ENCODE results near the gene MAP1LC3C. TPM values are rescaled to one million over a fixed set of nuclear protein-coding genes. Genes with fewer than 3 reads are reported as not detected.

Gene MAP1LC3C
- total and polyA plus RNA-seq, 9 of the 15 experiments (the other 6 are each of a cell fraction or from before 2014, with no cell fraction given), result not detected

- H3K9me3 ChIP-seq (replicated peaks; ENCODE audit: control insufficient read depth, insufficient read depth, low read depth, low read length), result no peaks in the 10 kb centered on the region
- no peak overlapping the region for H2AFZ ChIP-seq (ENCODE audit: low read depth, low read length)
- no peaks in the 10 kb centered on the region for H3K79me2 ChIP-seq (ENCODE audit: control insufficient read depth, insufficient read depth, low read length)
- H3K27ac ChIP-seq (ENCODE audit: extremely low read depth, low read depth, low read length), result no peak overlapping the region
- no peak overlapping the region for H3K4me2 ChIP-seq (ENCODE audit: insufficient read depth, low read length)
- intact Hi-C loops (cut with micrococcal nuclease) (no loop called here), in situ Hi-C loops (cut with MboI) (no loop called here)
- ChIA-PET POLR2A (no interaction called here), CTCF (ENCODE audit: low intra/inter-chr PET ratio) (no interaction called here)
- FAIRE-seq (no peak), DNase-seq (ENCODE audit: extremely low read depth in 1 of 4, low spot score in 3 of 4) (no peak), ATAC-seq (no peak)
- peaks cover 22 to 30% of the 10 kb centered on the region in 2 experiments; a peak in 4 of 5 replicates for H3K27me3 ChIP-seq (ENCODE audit: control insufficient read depth in 2 of 2, insufficient read depth in 2 of 2, low read length in 2 of 2)
- no peaks in the 10 kb centered on the region; a peak in 1 of 5 replicates for H3K4me1 ChIP-seq (replicated peaks in 1 of 2; ENCODE audit: control insufficient read depth in 2 of 2, insufficient read depth in 2 of 2, low read length in 2 of 2)
- WGBS (ENCODE audit: insufficient coverage, low coverage, missing lambda C conversion rate), result 0% methylated on average over 1 of the region's 1 CpG
- no peaks in the 10 kb centered on the region for H3K36me3 ChIP-seq (ENCODE audit: control insufficient read depth, insufficient read depth, low read length)
- H3K9me1 ChIP-seq (ENCODE audit: control insufficient read depth, insufficient read depth, low read length), result no peaks in the 10 kb centered on the region
- BruUV-seq (replicated peaks), result no TSS peak
- no peak overlapping the region for H3K4me3 ChIP-seq
- H4K20me1 ChIP-seq (replicated peaks; ENCODE audit: control insufficient read depth, insufficient read depth, low read length), result no peaks in the 10 kb centered on the region
- no peak overlapping the region for H3K9ac ChIP-seq (ENCODE audit: insufficient read depth in 1 of 2, low read depth in 2 of 2, low read length in 2 of 2)
- TF ChIP-seq ELF1 (tag; IDR thresholded peaks at IDR 0.05) (no peak), THAP12 (CRISPR knock-in tag; IDR thresholded peaks at IDR 0.05) (no peak), CREBBP (IDR thresholded peaks at IDR 0.05; ENCODE audit: low read depth, low read length) (no peak), GMEB1 (CRISPR knock-in tag; IDR thresholded peaks at IDR 0.05) (no peak), NUFIP1 (IDR thresholded peaks at IDR 0.05; ENCODE audit: partially characterized antibody) (no peak), TAF9B (IDR thresholded peaks at IDR 0.05; ENCODE audit: partially characterized antibody) (no peak), JUN (IDR thresholded peaks at IDR 0.05; ENCODE audit: borderline replicate concordance, low read depth, low read length) (no peak), JUN (CRISPR knock-in tag; IDR thresholded peaks at IDR 0.05; ENCODE audit: borderline replicate concordance) (no peak), ZBTB1 (CRISPR knock-in tag; IDR thresholded peaks at IDR 0.05; ENCODE audit: borderline replicate concordance, low read depth) (no peak), PHTF2 (CRISPR knock-in tag; IDR thresholded peaks at IDR 0.05) (no peak), ZBTB11 (CRISPR knock-in tag; IDR thresholded peaks at IDR 0.05) (no peak), BRD4 (IDR thresholded peaks at IDR 0.05) (no peak), NONO (IDR thresholded peaks at IDR 0.05; ENCODE audit: low read depth in 2 of 2, low read length in 1 of 2) (no peak), TCF15 (CRISPR knock-in tag; IDR thresholded peaks at IDR 0.05) (no peak)
Observed at GRCh38 chr1:242030071-242030470, 31.2 kb upstream of the MAP1LC3C start.
